Endothelial cell of umbilical vein (primary cell): ENCODE results near the gene NGEF. TPM values are rescaled to one million over a fixed set of nuclear protein-coding genes. Genes with fewer than 3 reads are reported as not detected.

ENCODE experiments used
- BruUV-seq: library from RNA; stranded (reverse); fragments of 400-500 nt; replicated peaks from 2 replicates; lab custom pipeline; 2021; lab: Mats Ljungman, UMichigan
- CTCF ChIA-PET: fragments of 300-600, 350-600 bp; sonication (Branson Sonifier 250); formaldehyde crosslinking; loops from one replicate; lab custom pipeline; 2021; ENCODE audit warnings: antibody characterized with exemption, inconsistent platforms; lab: Charles Lee
- POLR2A ChIA-PET: fragments of 300-600, 350-600 bp; sonication (Branson Sonifier 250); formaldehyde crosslinking; loops from one replicate; lab custom pipeline; 2021; ENCODE audit warnings: antibody characterized with exemption, inconsistent platforms; lab: Charles Lee
- DNase-seq: peaks from one replicate; pipeline ENCODE4 v3.0.0-alpha.2; 2011; ENCODE audit warnings: low read depth, low spot score
- FAIRE-seq: peaks from 2 replicates; lab custom pipeline; 2011; peaks lifted over from hg19 to GRCh38; lab: Jason Lieb, UNC
- H2AFZ ChIP-seq: 2 replicates; pipeline ENCODE4 v1.6.0; 2012; ENCODE audit warnings: low read depth, low read length, control low read depth, inconsistent platforms
- H3K27ac ChIP-seq: 2 replicates; pipeline ENCODE4 v1.5.1; 2011; ENCODE audit warnings: low read depth, mild to moderate bottlenecking, control low read depth, low read length, moderate library complexity; ENCODE audit not compliant: insufficient read depth
- H3K27me3 ChIP-seq, 2 experiments: 2 replicates each; pipeline versions ENCODE4 v1.6.0 to v1.6.1; 2011; ENCODE audit warnings: low read length in 2 of 2, mixed read lengths in 1 of 2; ENCODE audit not compliant: control insufficient read depth in 2 of 2, insufficient read depth in 2 of 2
- H3K36me3 ChIP-seq, 2 experiments: 2 replicates in 1 of 2; 3 replicates in 1 of 2; pipeline ENCODE4 v1.5.1; 2011; ENCODE audit warnings: low read length in 2 of 2, mild to moderate bottlenecking in 1 of 2, moderate library complexity in 1 of 2; ENCODE audit not compliant: control insufficient read depth in 2 of 2, insufficient read depth in 2 of 2; ENCODE audit errors: extremely low read depth in 1 of 2
- H3K4me1 ChIP-seq: 3 replicates; pipeline ENCODE4 v1.5.1; 2011; ENCODE audit warnings: mild to moderate bottlenecking, low read length; ENCODE audit not compliant: control insufficient read depth, insufficient read depth; ENCODE audit errors: extremely low read depth
- H3K4me2 ChIP-seq: 2 replicates; pipeline ENCODE4 v1.6.1; 2011; ENCODE audit warnings: low read length, control low read depth, mixed read lengths; ENCODE audit not compliant: insufficient read depth
- H3K4me3 ChIP-seq, 3 experiments: fragments of 200-600 bp in 1 of 3; sonication (generic), shearing (Covaris generic) in 1 of 3; replicated peaks in 1 of 3; 2 replicates each; pipeline ENCODE4 v1.5.1; 2011 to 2016; ENCODE audit warnings: control low read depth in 3 of 3, low read length in 3 of 3, mild to moderate bottlenecking in 2 of 3, inconsistent platforms in 1 of 3, low read depth in 1 of 3, moderate library complexity in 1 of 3; ENCODE audit not compliant: insufficient read depth in 1 of 3
- H3K79me2 ChIP-seq: 2 replicates; pipeline ENCODE4 v1.6.0; 2012; ENCODE audit warnings: low read length, inconsistent platforms; ENCODE audit not compliant: control insufficient read depth, insufficient read depth
- H3K9ac ChIP-seq: replicated peaks from 2 replicates; pipeline ENCODE3; 2011; ENCODE audit warnings: low read length, control low read depth; ENCODE audit not compliant: insufficient read depth; ENCODE audit errors: extremely low read depth
- H3K9me1 ChIP-seq: replicated peaks from 3 replicates; pipeline ENCODE4 v1.6.0; 2011; ENCODE audit warnings: mild to moderate bottlenecking, low read length; ENCODE audit not compliant: control insufficient read depth, insufficient read depth; ENCODE audit errors: extremely low read depth
- H3K9me3 ChIP-seq: replicated peaks from 2 replicates; pipeline ENCODE4 v1.5.1; 2012; ENCODE audit warnings: low read length, inconsistent platforms; ENCODE audit not compliant: control insufficient read depth, insufficient read depth
- H4K20me1 ChIP-seq: replicated peaks from 2 replicates; pipeline ENCODE3; 2011; ENCODE audit warnings: mild to moderate bottlenecking, low read length; ENCODE audit not compliant: control insufficient read depth, insufficient read depth; ENCODE audit errors: extremely low read depth
- CTCF ChIP-seq, 2 donors: IDR thresholded peaks; 1 replicate in 1 of 2; 2 replicates in 1 of 2; pipeline ENCODE4 v1.5.1; 2011; ENCODE audit warnings: low read length in 2 of 2, mild to moderate bottlenecking in 2 of 2, moderate library complexity in 2 of 2, control low read depth in 1 of 2, inconsistent platforms in 1 of 2, low read depth in 1 of 2; ENCODE audit not compliant: insufficient read depth in 1 of 2; ENCODE audit errors: extremely low read depth in 1 of 2
- EZH2 ChIP-seq: IDR thresholded peaks from 2 replicates; pipeline ENCODE4 v1.6.1; 2012; ENCODE audit warnings: borderline replicate concordance, low read depth, mild to moderate bottlenecking, moderate library complexity, low read length, inconsistent platforms; ENCODE audit not compliant: severe bottlenecking
- FOS ChIP-seq: IDR thresholded peaks from 2 replicates; pipeline ENCODE4 v1.6.1; 2011; ENCODE audit warnings: mild to moderate bottlenecking, low read length, moderate library complexity, borderline replicate concordance; ENCODE audit not compliant: insufficient read depth
- GATA2 ChIP-seq: IDR thresholded peaks from 2 replicates; pipeline ENCODE4 v1.7.0; 2011; ENCODE audit warnings: low read depth, mild to moderate bottlenecking, moderate library complexity, mixed read lengths, low read length; ENCODE audit not compliant: insufficient read length, insufficient read depth
- JUN ChIP-seq: IDR thresholded peaks from 2 replicates; pipeline ENCODE4 v1.6.1; 2011; ENCODE audit warnings: borderline replicate concordance, low read depth; ENCODE audit not compliant: insufficient read length, insufficient read depth
- MAX ChIP-seq: IDR thresholded peaks from 2 replicates; pipeline ENCODE4 v1.6.1; 2011; ENCODE audit not compliant: insufficient read depth, insufficient read length
- MYC ChIP-seq: IDR thresholded peaks from one replicate; pipeline ENCODE4 v1.6.1; 2011; ENCODE audit warnings: mild to moderate bottlenecking, low read depth, low read length
- POLR2A ChIP-seq: IDR thresholded peaks from 2 replicates; pipeline ENCODE4 v1.6.1; 2012; ENCODE audit warnings: low read depth, mild to moderate bottlenecking, control low read depth, low read length
- POLR2AphosphoS5 ChIP-seq: IDR thresholded peaks from 2 replicates; pipeline ENCODE4 v1.6.1; 2012; ENCODE audit warnings: low read depth, mild to moderate bottlenecking, control low read depth, low read length, moderate library complexity; ENCODE audit not compliant: insufficient read depth
- dilution Hi-C: fragments of 300-500 bp; cut with MboI; formaldehyde crosslinking; loops from one replicate; pipeline ENCODE4 v1.15.0; 2019; ENCODE audit warnings: low sequenced_read_pairs; ENCODE audit not compliant: extremely low pct_ligation_motif_present
- intact Hi-C: fragments of 100-400 bp; cut with micrococcal nuclease; formaldehyde crosslinking; loops from one replicate; pipeline ENCODE4 v1.10.0; 2022
- polyA plus RNA-seq, 4 experiments: library from polyadenylated mRNA; depleted of rRNA in 3 of 4; stranded (reverse) in 3 of 4; unstranded in 1 of 4; fragments of >200 nt; gene quantifications; 2 replicates each; pipeline versions ENCODE4 v1.2.1 to v1.2.3, GENCODE V29; 2011 to 2012; ENCODE audit warnings: missing spikeins in 1 of 4
- total RNA-seq: library from RNA; stranded (reverse); gene quantifications from 2 replicates; pipeline ENCODE4 v1.2.3, GENCODE V29; 2021

The NGEF gene
- total and polyA plus RNA-seq, 2 donors (not counting 3 experiments of a cell fraction or from before 2014, with no cell fraction given) = 0.22 to 0.41 TPM

GRCh38 chr2:233060980-233061590, 48.0 kb upstream of the NGEF start:
- Histone ChIP-seq H3K4me1 (peaks cover 32% of the 10 kb centered on the region), H2AFZ (peak overlapping the region; percentile 1), H3K27me3 (no peaks in the 10 kb centered on the region), H3K9me3 (no peaks in the 10 kb centered on the region), H3K36me3 (peaks cover 0 to 4% of the 10 kb centered on the region in 2 experiments), H3K9me1 (no peaks in the 10 kb centered on the region), H4K20me1 (no peaks in the 10 kb centered on the region), H3K27ac (peak overlapping the region; percentile 29), H3K9ac (peak overlapping the region; percentile 44), H3K4me3 (peak overlapping the region; percentile 21 to 65 (median 55)), H3K4me2 (peak overlapping the region; percentile 75), H3K79me2 (peaks cover 30% of the 10 kb centered on the region)
- FAIRE-seq (peak; percentile 15), DNase-seq (peak; percentile 40)
- ChIA-PET CTCF (interaction anchor here (0.6 to 4.3 kb wide), 15 partner anchors 8 to 251 kb away, joined by 3 to 30 read pairs (median 5); partner anchors contain the start of gene ATG16L1), POLR2A (interaction anchor here (1.4 to 1.6 kb wide), 2 partner anchors 9 to 15 kb away, joined by 6 to 7 read pairs; no protein-coding TSS in a partner anchor)
- no TSS peak for BruUV-seq
- TF ChIP-seq EZH2 (no peak), MAX (no peak), FOS (no peak), JUN (no peak), MYC (no peak), GATA2 (no peak), POLR2A (no peak), CTCF (IDR thresholded peaks at IDR 0.05; ENCODE audit: extremely low read depth in 1 of 2, insufficient read depth in 1 of 2, low read depth in 1 of 2, low read length in 2 of 2) (no peak), POLR2AphosphoS5 (no peak)
- intact Hi-C loops = loop anchor here (1.0 to 2.0 kb wide), 4 partner anchors 10 to 190 kb away; partner anchors contain the start of gene ATG16L1
- dilution Hi-C loops = no loop called here
